ENCODE results near the gene ETV6.

- TF ChIP-seq CTCF (IDR thresholded peaks at IDR 0.05) (no peak), POLR2A (IDR thresholded peaks at IDR 0.05) (no peak)
These were observed 158.0 kb downstream of the ETV6 start for GRCh38 chr12:11807458-11807857.

Measured in uterus (tissue), 2 donors.